Activated naive CD4-positive, alpha-beta T cell treated with anti-CD3 and anti-CD28 coated beads, Interleukin-2, amount 50 U/mL, for 24 hours (primary cell): ENCODE results near the gene DOLPP1.
A peak's percentile ranks its signal among the peaks of the same experiment; 100 is the strongest.

Experiments used
- H3K27ac Mint-ChIP-seq: one replicate; pipeline ENCODE4 v1.8.0; 2021; ENCODE audit warnings: mild to moderate bottlenecking, mixed read lengths
- H3K27me3 Mint-ChIP-seq: one replicate; pipeline ENCODE4 v1.8.0; 2021; ENCODE audit warnings: mixed read lengths
- H3K36me3 Mint-ChIP-seq: one replicate; pipeline ENCODE4 v1.8.0; 2021; ENCODE audit warnings: mixed read lengths
- H3K4me1 Mint-ChIP-seq: one replicate; pipeline ENCODE4 v1.8.0; 2021; ENCODE audit warnings: mixed read lengths
- H3K4me3 Mint-ChIP-seq: one replicate; pipeline ENCODE4 v1.8.0; 2021; ENCODE audit warnings: mild to moderate bottlenecking, mixed read lengths
- H3K9me3 Mint-ChIP-seq: one replicate; pipeline ENCODE4 v1.8.0; 2021; ENCODE audit warnings: mixed read lengths

Gene DOLPP1

DNA sequence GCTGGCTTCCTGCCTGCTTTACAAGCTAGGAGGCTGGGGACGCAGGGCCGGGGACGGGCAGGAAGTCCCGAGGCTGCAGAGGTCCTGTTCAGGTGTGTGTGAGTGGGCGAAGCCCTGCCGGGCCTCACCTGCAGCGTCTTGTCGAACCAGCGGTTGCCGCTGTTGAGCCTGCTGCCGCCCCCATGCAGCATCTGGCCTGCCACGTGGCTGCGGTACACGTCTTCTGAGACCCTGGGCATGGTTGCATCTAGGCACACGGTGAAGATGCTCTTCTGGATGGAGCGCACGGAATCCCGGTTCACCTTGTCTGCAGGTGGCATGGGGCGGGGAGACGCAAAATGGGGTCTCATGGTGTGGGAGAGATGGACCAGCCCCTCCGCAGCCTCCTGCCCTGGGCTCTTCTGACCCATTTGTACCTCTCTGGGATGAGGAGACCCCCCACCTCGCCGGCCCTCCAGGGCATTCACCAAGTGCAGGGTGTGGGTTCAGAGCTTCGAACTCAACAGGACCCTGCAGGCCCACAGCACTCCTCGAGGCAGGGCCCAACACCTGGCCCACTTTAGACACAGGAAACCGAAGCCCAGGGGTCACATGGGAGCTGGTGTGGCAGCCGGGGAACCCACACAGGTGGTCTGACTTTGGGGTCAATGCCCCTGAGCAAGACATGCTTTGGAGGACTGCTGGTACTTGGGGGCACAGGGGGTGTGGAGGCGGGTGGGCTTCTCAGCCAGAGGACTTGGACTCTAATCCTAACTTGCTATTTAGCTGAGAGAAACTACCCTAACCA, 19.7 kb downstream of the DOLPP1 start:
- Mint-ChIP-seq H3K4me1 (no peaks in the 10 kb centered on the region), H3K9me3 (no peaks in the 10 kb centered on the region), H3K36me3 (peaks cover 3% of the 10 kb centered on the region), H3K27ac (no peak overlapping the region), H3K4me3 (no peak overlapping the region), H3K27me3 (no peaks in the 10 kb centered on the region)

- Mint-ChIP-seq H3K4me1 (no peaks in the 10 kb centered on the region), H3K36me3 (peaks cover 3% of the 10 kb centered on the region), H3K9me3 (no peaks in the 10 kb centered on the region), H3K27ac (no peak overlapping the region), H3K4me3 (no peak overlapping the region), H3K27me3 (no peaks in the 10 kb centered on the region)
These were observed 20.4 kb downstream of the DOLPP1 start for GRCh38 chr9:129101279-129101678.

DNA sequence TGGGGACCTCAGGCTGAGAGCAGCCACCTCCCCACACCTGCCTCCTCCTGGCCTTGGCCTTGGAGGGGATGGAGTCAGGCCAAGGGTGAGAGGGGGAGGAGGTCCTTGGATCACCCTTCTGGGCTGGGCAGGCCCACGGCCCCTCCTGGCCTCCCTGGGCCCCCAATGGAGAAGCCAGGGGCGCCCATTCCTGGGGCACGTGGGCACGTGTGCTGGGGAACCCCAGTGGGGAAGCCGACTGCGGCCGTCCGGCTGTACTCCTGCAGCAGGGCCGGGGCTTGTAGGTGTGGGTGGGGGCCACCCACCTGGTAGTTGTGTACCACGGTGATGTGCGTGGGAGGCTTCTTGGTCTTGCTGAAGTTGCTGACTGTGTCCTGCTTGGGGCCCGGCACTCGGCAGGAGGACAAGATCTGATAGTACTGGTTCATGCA, 21.2 kb downstream of the DOLPP1 start:
- no peaks in the 10 kb centered on the region for H3K4me1 Mint-ChIP-seq
- peaks cover 3% of the 10 kb centered on the region for H3K36me3 Mint-ChIP-seq
- H3K27me3 Mint-ChIP-seq = no peaks in the 10 kb centered on the region
- H3K27ac Mint-ChIP-seq = no peak overlapping the region
- no peak overlapping the region for H3K4me3 Mint-ChIP-seq
- H3K9me3 Mint-ChIP-seq = no peaks in the 10 kb centered on the region

- H3K9me3 Mint-ChIP-seq = no peaks in the 10 kb centered on the region
- H3K27ac Mint-ChIP-seq = no peak overlapping the region
- H3K27me3 Mint-ChIP-seq = no peaks in the 10 kb centered on the region
- H3K36me3 Mint-ChIP-seq = no peaks in the 10 kb centered on the region
- peaks cover 4% of the 10 kb centered on the region for H3K4me1 Mint-ChIP-seq
- H3K4me3 Mint-ChIP-seq = no peak overlapping the region
These were observed 22.1 kb downstream of the DOLPP1 start for GRCh38 chr9:129102791-129103594.

- H3K36me3 Mint-ChIP-seq = no peaks in the 10 kb centered on the region
- no peaks in the 10 kb centered on the region for H3K9me3 Mint-ChIP-seq
- H3K4me1 Mint-ChIP-seq = peaks cover 4% of the 10 kb centered on the region
- no peaks in the 10 kb centered on the region for H3K27me3 Mint-ChIP-seq
- H3K27ac Mint-ChIP-seq = no peak overlapping the region
- H3K4me3 Mint-ChIP-seq = no peak overlapping the region
These were observed 22.7 kb downstream of the DOLPP1 start for GRCh38 chr9:129103595-129103965.

GRCh38 chr9:129104051-129104450, 23.1 kb downstream of the DOLPP1 start:
- Mint-ChIP-seq H3K4me1 (peaks cover 9% of the 10 kb centered on the region), H3K27ac (no peak overlapping the region), H3K27me3 (no peaks in the 10 kb centered on the region), H3K36me3 (no peaks in the 10 kb centered on the region), H3K4me3 (no peak overlapping the region), H3K9me3 (no peaks in the 10 kb centered on the region)

- peaks cover 16% of the 10 kb centered on the region for H3K4me1 Mint-ChIP-seq
- H3K27ac Mint-ChIP-seq = no peak overlapping the region
- no peak overlapping the region for H3K4me3 Mint-ChIP-seq
- H3K9me3 Mint-ChIP-seq = no peaks in the 10 kb centered on the region
- H3K27me3 Mint-ChIP-seq = no peaks in the 10 kb centered on the region
- no peaks in the 10 kb centered on the region for H3K36me3 Mint-ChIP-seq
These were observed 25.2 kb downstream of the DOLPP1 start for GRCh38 chr9:129105857-129106694.

DNA sequence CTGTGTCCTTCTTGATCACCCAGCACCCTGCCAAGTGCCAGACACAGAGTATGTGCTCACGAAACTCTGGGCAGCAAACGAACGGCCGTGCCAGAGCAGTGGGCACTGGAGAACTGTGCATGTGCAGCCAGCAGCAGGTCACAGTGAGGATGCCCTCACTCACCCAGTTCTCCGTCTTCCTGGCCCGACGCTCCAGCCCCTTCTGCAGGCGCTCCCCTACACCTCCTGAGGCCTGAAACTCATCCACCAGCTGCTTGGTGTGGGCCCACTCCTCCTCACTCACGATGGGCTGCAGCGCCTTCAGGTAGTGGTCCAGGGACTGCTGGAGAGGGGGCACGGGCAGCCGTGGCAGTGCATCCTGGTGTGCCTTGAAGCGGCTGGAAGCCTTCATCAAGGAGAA, 26.7 kb downstream of the DOLPP1 start:
- Mint-ChIP-seq H3K27ac (no peak overlapping the region), H3K9me3 (no peaks in the 10 kb centered on the region), H3K27me3 (no peaks in the 10 kb centered on the region)

GRCh38 chr9:129108083-129108804, 27.3 kb downstream of the DOLPP1 start:
- no peaks in the 10 kb centered on the region for H3K27me3 Mint-ChIP-seq
- no peaks in the 10 kb centered on the region for H3K9me3 Mint-ChIP-seq
- H3K36me3 Mint-ChIP-seq = no peaks in the 10 kb centered on the region
- no peak overlapping the region for H3K27ac Mint-ChIP-seq
- H3K4me1 Mint-ChIP-seq = peaks cover 23% of the 10 kb centered on the region
- H3K4me3 Mint-ChIP-seq = peak overlapping the region; percentile 42

More for the DNA sequence above, 26.7 kb downstream of the DOLPP1 start:
- Mint-ChIP-seq H3K4me3 (no peak overlapping the region), H3K36me3 (no peaks in the 10 kb centered on the region), H3K4me1 (peaks cover 22% of the 10 kb centered on the region)

GRCh38 chr9:129108805-129109536, 28.1 kb downstream of the DOLPP1 start:
- Mint-ChIP-seq H3K9me3 (no peaks in the 10 kb centered on the region), H3K27me3 (no peaks in the 10 kb centered on the region), H3K36me3 (no peaks in the 10 kb centered on the region), H3K4me1 (peaks cover 30% of the 10 kb centered on the region), H3K27ac (no peak overlapping the region), H3K4me3 (peak overlapping the region; percentile 42)

- Mint-ChIP-seq H3K36me3 (no peaks in the 10 kb centered on the region), H3K4me1 (peaks cover 36% of the 10 kb centered on the region), H3K27me3 (no peaks in the 10 kb centered on the region), H3K4me3 (peak overlapping the region; percentile 42), H3K27ac (no peak overlapping the region), H3K9me3 (no peaks in the 10 kb centered on the region)
These were observed 28.6 kb downstream of the DOLPP1 start for GRCh38 chr9:129109537-129109903.

GRCh38 chr9:129109952-129110739, 29.2 kb downstream of the DOLPP1 start:
- peak overlapping the region; percentile 93 for H3K4me3 Mint-ChIP-seq
- no peak overlapping the region for H3K27ac Mint-ChIP-seq
- no peaks in the 10 kb centered on the region for H3K27me3 Mint-ChIP-seq
- H3K4me1 Mint-ChIP-seq = peaks cover 42% of the 10 kb centered on the region
- H3K36me3 Mint-ChIP-seq = no peaks in the 10 kb centered on the region
- no peaks in the 10 kb centered on the region for H3K9me3 Mint-ChIP-seq

DNA sequence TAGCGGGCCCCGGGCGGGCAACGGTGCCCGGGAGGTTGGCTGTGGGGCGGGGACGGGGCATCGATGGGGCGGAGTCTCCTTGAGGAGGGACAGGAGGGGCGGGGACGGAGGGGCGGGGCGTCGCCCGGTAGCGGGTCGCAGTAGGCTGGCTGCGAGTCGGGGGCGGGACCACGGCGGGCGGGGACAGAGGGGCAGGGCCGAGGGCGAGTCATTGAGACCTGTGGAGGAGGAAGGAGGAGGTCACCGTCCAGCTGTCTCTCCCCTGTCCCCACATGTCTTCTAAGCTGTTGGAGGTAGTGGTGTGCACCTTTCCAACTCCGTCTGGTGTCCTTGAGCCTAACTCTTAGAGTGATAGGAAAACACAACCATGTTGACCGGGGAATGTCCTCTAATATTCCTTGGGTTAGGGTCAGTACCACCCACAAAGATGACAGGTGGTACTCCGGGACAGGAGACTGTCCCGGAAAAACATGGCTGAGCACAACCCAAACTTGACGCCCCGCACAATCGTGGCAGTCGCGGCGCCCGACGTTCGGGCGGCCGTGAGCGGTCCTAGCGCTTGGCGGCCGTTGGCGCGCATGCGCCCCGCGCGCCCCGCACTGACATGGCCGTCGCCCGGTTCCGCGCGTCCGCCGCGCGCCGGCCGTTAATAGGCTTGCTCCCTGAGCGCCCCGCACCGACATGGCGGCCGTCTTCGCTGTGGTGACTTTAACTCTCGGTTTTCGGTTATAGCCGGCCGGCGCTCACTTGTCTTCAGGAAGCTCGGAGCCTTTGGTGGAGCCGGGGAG, 30.0 kb downstream of the DOLPP1 start, which contains the start of the genes CRAT and PTPA:
Gene CRAT, minus strand, starts transcription at position 54 of the 788 bp plus-strand sequence. CDS start 284 bp downstream, outside the sequence.
Gene PTPA, plus strand, starts transcription at position 676 of the 788 bp plus-strand sequence. CDS start 186 bp downstream, outside the sequence.
- Mint-ChIP-seq H3K27ac (peak within 1 kb of the TSS; percentile 91), H3K36me3 (no peaks in the 10 kb centered on the region), H3K9me3 (no peaks in the 10 kb centered on the region), H3K4me1 (peaks cover 45% of the 10 kb centered on the region), H3K27me3 (no peaks in the 10 kb centered on the region), H3K4me3 (peak within 1 kb of the TSS; percentile 93)
